Measurements from ENCODE around the gene PARN. TPM values are rescaled to one million over a fixed set of nuclear protein-coding genes. Genes with fewer than 3 reads are reported as not detected.

PARN gene
- total and polyA plus RNA-seq, 4 donors: 12.3 to 44.4 (median 25.2) TPM

DNA sequence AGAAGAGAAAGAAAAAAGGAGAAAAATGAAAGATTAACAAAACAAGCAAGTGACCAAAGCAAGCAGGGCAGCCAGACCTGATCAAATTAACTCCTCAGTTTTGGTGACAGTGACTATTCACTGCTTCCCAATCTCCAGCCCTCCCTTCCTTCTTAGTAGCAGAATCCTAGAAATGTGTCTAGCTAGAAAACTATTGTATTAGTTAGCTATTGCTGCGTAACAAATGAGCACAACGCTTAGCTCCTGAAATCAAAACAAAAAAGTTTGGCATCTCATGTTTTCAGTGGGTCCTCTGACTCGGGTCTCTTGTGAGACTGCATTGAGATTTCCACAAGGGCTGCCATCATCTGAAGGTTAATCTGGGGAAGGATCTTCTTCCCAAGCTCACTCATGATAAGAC, 213.9 kb downstream of the PARN start:
- H3K9ac ChIP-seq (ENCODE audit: insufficient read depth in 1 of 2, low read length in 2 of 2): no peak overlapping the region
- peaks cover 0 to 16% (median 0%) of the 10 kb centered on the region in 5 donors for H3K4me1 ChIP-seq (ENCODE audit: control insufficient read depth in 5 of 5, insufficient read depth in 5 of 5, low read length in 5 of 5)
- no peaks in the 10 kb centered on the region for H3K9me3 ChIP-seq (ENCODE audit: control insufficient read depth in 4 of 4, insufficient read depth in 3 of 4, low read length in 3 of 4)
- no peaks in the 10 kb centered on the region for H3K27me3 ChIP-seq (ENCODE audit: control insufficient read depth in 3 of 3, insufficient read depth in 3 of 3, low read length in 2 of 3)
- no peaks in the 10 kb centered on the region for H3K36me3 ChIP-seq (ENCODE audit: control insufficient read depth in 4 of 4, insufficient read depth in 4 of 4, low read length in 4 of 4)
- H3K27ac ChIP-seq (ENCODE audit: low read depth in 1 of 2, low read length in 1 of 2): no peak overlapping the region
- ATAC-seq (ENCODE audit: insufficient read depth, low FRiP score) (no peak), DNase-seq (no peak)
- WGBS, 2 donors: 96 to 97% methylated on average over 3 of the region's 3 CpGs
- TF ChIP-seq, protein P1, sequence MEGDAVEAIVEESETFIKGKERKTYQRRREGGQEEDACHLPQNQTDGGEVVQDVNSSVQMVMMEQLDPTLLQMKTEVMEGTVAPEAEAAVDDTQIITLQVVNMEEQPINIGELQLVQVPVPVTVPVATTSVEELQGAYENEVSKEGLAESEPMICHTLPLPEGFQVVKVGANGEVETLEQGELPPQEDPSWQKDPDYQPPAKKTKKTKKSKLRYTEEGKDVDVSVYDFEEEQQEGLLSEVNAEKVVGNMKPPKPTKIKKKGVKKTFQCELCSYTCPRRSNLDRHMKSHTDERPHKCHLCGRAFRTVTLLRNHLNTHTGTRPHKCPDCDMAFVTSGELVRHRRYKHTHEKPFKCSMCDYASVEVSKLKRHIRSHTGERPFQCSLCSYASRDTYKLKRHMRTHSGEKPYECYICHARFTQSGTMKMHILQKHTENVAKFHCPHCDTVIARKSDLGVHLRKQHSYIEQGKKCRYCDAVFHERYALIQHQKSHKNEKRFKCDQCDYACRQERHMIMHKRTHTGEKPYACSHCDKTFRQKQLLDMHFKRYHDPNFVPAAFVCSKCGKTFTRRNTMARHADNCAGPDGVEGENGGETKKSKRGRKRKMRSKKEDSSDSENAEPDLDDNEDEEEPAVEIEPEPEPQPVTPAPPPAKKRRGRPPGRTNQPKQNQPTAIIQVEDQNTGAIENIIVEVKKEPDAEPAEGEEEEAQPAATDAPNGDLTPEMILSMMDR (IDR thresholded peaks at IDR 0.05; ENCODE audit: control extremely low read depth, extremely low read depth): no peak
- H3K4me3 ChIP-seq: no peak overlapping the region

DNA sequence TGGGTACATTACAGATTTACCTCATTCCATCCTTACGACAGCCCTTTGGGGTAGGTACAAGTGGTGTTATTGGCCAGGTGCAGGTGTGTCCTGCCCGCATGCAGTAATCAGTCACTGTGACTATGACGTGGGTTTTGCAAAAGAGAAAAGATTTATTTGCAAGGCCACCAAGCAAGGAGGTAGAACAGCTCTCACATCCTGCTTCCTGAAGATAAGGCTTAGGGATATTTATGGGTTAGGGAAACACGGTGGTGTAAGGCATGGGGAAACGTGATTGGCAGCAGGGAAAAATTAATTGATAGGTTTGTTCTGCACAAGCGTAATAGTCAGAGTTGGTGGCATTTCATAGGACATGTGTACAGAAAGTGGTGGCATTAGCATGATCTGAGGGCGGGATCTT, 214.8 kb downstream of the PARN start:
- no peak for DNase-seq
- peaks cover 0 to 8% (median 0%) of the 10 kb centered on the region in 5 donors for H3K4me1 ChIP-seq (ENCODE audit: control insufficient read depth in 5 of 5, insufficient read depth in 5 of 5, low read length in 5 of 5)
- no peak overlapping the region for H3K9ac ChIP-seq (ENCODE audit: insufficient read depth in 1 of 2, low read length in 2 of 2)
- no peaks in the 10 kb centered on the region for H3K27me3 ChIP-seq (ENCODE audit: control insufficient read depth in 3 of 3, insufficient read depth in 3 of 3, low read length in 2 of 3)
- TF ChIP-seq, protein P1 (IDR thresholded peaks at IDR 0.05; ENCODE audit: control extremely low read depth, extremely low read depth): no peak
- H3K9me3 ChIP-seq (ENCODE audit: control insufficient read depth in 4 of 4, insufficient read depth in 3 of 4, low read length in 3 of 4): no peaks in the 10 kb centered on the region
- H3K4me3 ChIP-seq: no peak overlapping the region
- 40 to 60% methylated on average over 7 of the region's 7 CpGs for WGBS, 2 donors
- no peak overlapping the region for H3K27ac ChIP-seq (ENCODE audit: low read depth in 1 of 2, low read length in 1 of 2)
- H3K36me3 ChIP-seq (ENCODE audit: control insufficient read depth in 4 of 4, insufficient read depth in 4 of 4, low read length in 4 of 4): no peaks in the 10 kb centered on the region
- no peak for ATAC-seq (ENCODE audit: insufficient read depth, low FRiP score)

DNA sequence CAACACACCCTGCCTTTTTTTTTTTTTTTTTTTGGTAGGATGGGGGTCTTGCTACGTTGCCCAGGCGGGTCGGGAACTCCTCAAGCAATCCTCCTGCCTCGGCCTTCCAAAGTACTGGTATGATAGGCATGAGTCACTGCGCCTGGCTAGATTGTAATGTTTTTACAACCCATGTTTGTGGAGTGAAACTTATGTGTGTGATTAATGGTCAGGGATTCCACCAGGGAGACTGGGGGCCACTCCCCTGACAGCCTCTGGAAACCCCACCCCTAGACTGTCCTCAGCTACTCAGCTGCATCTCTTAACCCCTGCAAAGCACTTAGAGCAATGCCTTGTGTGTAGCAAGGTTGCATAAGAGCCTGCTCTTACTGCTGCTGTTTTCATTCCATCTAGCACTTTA, 220.5 kb downstream of the PARN start:
- TF ChIP-seq, protein P1 (IDR thresholded peaks at IDR 0.05; ENCODE audit: control extremely low read depth, extremely low read depth): no peak
- DNase-seq (no peak), ATAC-seq (ENCODE audit: insufficient read depth, low FRiP score) (no peak)
- H3K36me3 ChIP-seq (ENCODE audit: control insufficient read depth in 4 of 4, insufficient read depth in 4 of 4, low read length in 4 of 4): no peaks in the 10 kb centered on the region
- H3K9ac ChIP-seq (ENCODE audit: insufficient read depth in 1 of 2, low read length in 2 of 2): no peak overlapping the region
- H3K27me3 ChIP-seq (ENCODE audit: control insufficient read depth in 3 of 3, insufficient read depth in 3 of 3, low read length in 2 of 3): no peaks in the 10 kb centered on the region
- no peaks in the 10 kb centered on the region for H3K4me1 ChIP-seq (ENCODE audit: control insufficient read depth in 5 of 5, insufficient read depth in 5 of 5, low read length in 5 of 5)
- H3K9me3 ChIP-seq (ENCODE audit: control insufficient read depth in 4 of 4, insufficient read depth in 3 of 4, low read length in 3 of 4): no peaks in the 10 kb centered on the region
- no peak overlapping the region for H3K4me3 ChIP-seq
- H3K27ac ChIP-seq (ENCODE audit: low read depth in 1 of 2, low read length in 1 of 2): no peak overlapping the region
- WGBS, 2 donors: 73 to 86% methylated on average over 5 of the region's 5 CpGs

- no peaks in the 10 kb centered on the region for H3K36me3 ChIP-seq (ENCODE audit: control insufficient read depth in 4 of 4, insufficient read depth in 4 of 4, low read length in 4 of 4)
- no peaks in the 10 kb centered on the region for H3K27me3 ChIP-seq (ENCODE audit: control insufficient read depth in 3 of 3, insufficient read depth in 3 of 3, low read length in 2 of 3)
- H3K27ac ChIP-seq (ENCODE audit: low read depth in 1 of 2, low read length in 1 of 2): no peak overlapping the region
- no peak for ATAC-seq (ENCODE audit: insufficient read depth, low FRiP score)
- H3K4me3 ChIP-seq: no peak overlapping the region
- H3K4me1 ChIP-seq (ENCODE audit: control insufficient read depth in 5 of 5, insufficient read depth in 5 of 5, low read length in 5 of 5): no peaks in the 10 kb centered on the region
- no peak overlapping the region for H3K9ac ChIP-seq (ENCODE audit: insufficient read depth in 1 of 2, low read length in 2 of 2)
- DNase-seq: no peak
- 91 to 100% methylated on average over 2 of the region's 2 CpGs for WGBS, 2 donors
- H3K9me3 ChIP-seq (ENCODE audit: control insufficient read depth in 4 of 4, insufficient read depth in 3 of 4, low read length in 3 of 4): no peaks in the 10 kb centered on the region
- TF ChIP-seq, protein P1 (IDR thresholded peaks at IDR 0.05; ENCODE audit: control extremely low read depth, extremely low read depth): no peak
Observed at GRCh38 chr16:14407786-14408399, 222.2 kb downstream of the PARN start.

Data from lung (tissue), 12 donors.